ENCODE measurements around the gene ANKRD42. TPM values are rescaled to one million over a fixed set of nuclear protein-coding genes. Genes with fewer than 3 reads are reported as not detected.

Gene ANKRD42
- total and polyA plus RNA-seq, 9 of the 15 experiments (the other 6 are each of a cell fraction or from before 2014, with no cell fraction given) = 2.8 to 9.1 (median 6.1) TPM

DNA sequence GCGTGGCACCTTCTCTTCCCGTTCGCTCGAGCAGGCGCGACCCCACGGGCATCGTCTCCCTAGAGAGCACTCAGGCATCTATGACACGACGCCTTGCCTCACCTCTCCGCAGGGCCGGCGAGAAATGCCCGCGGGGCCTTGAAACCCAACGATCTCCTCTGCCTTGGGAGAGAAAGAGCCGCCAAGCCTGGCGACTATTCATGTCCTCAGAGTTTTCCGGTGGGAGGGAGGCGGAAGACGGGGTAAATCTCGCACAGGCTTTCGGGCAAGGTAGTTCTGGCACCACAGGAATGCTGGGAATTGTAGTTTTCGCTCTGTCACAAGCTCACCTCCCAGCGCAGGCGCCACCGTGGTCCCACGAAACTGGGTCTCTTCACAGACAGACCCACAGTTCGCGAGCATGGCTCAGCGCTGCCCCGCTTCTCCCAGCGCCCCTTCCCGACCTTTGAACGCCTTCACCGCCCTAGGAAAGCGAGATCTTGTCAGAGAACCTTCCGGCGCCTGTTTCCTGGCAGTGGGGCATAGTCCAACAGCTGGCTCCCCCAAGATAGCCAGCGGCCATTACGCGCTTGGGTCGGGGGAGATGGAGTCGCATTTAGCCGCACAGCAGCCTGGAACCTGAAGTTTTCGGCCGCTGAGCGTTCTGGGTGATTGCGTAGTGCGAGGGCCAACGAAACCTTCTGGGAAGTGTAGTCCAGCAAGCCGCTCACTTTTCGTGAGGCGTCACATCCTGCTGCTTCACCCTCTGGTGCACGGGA lies 92.4 kb downstream of the ANKRD42 start, which contains the start of gene CCDC90B (continued):
- TF ChIP-seq, protein P1, sequence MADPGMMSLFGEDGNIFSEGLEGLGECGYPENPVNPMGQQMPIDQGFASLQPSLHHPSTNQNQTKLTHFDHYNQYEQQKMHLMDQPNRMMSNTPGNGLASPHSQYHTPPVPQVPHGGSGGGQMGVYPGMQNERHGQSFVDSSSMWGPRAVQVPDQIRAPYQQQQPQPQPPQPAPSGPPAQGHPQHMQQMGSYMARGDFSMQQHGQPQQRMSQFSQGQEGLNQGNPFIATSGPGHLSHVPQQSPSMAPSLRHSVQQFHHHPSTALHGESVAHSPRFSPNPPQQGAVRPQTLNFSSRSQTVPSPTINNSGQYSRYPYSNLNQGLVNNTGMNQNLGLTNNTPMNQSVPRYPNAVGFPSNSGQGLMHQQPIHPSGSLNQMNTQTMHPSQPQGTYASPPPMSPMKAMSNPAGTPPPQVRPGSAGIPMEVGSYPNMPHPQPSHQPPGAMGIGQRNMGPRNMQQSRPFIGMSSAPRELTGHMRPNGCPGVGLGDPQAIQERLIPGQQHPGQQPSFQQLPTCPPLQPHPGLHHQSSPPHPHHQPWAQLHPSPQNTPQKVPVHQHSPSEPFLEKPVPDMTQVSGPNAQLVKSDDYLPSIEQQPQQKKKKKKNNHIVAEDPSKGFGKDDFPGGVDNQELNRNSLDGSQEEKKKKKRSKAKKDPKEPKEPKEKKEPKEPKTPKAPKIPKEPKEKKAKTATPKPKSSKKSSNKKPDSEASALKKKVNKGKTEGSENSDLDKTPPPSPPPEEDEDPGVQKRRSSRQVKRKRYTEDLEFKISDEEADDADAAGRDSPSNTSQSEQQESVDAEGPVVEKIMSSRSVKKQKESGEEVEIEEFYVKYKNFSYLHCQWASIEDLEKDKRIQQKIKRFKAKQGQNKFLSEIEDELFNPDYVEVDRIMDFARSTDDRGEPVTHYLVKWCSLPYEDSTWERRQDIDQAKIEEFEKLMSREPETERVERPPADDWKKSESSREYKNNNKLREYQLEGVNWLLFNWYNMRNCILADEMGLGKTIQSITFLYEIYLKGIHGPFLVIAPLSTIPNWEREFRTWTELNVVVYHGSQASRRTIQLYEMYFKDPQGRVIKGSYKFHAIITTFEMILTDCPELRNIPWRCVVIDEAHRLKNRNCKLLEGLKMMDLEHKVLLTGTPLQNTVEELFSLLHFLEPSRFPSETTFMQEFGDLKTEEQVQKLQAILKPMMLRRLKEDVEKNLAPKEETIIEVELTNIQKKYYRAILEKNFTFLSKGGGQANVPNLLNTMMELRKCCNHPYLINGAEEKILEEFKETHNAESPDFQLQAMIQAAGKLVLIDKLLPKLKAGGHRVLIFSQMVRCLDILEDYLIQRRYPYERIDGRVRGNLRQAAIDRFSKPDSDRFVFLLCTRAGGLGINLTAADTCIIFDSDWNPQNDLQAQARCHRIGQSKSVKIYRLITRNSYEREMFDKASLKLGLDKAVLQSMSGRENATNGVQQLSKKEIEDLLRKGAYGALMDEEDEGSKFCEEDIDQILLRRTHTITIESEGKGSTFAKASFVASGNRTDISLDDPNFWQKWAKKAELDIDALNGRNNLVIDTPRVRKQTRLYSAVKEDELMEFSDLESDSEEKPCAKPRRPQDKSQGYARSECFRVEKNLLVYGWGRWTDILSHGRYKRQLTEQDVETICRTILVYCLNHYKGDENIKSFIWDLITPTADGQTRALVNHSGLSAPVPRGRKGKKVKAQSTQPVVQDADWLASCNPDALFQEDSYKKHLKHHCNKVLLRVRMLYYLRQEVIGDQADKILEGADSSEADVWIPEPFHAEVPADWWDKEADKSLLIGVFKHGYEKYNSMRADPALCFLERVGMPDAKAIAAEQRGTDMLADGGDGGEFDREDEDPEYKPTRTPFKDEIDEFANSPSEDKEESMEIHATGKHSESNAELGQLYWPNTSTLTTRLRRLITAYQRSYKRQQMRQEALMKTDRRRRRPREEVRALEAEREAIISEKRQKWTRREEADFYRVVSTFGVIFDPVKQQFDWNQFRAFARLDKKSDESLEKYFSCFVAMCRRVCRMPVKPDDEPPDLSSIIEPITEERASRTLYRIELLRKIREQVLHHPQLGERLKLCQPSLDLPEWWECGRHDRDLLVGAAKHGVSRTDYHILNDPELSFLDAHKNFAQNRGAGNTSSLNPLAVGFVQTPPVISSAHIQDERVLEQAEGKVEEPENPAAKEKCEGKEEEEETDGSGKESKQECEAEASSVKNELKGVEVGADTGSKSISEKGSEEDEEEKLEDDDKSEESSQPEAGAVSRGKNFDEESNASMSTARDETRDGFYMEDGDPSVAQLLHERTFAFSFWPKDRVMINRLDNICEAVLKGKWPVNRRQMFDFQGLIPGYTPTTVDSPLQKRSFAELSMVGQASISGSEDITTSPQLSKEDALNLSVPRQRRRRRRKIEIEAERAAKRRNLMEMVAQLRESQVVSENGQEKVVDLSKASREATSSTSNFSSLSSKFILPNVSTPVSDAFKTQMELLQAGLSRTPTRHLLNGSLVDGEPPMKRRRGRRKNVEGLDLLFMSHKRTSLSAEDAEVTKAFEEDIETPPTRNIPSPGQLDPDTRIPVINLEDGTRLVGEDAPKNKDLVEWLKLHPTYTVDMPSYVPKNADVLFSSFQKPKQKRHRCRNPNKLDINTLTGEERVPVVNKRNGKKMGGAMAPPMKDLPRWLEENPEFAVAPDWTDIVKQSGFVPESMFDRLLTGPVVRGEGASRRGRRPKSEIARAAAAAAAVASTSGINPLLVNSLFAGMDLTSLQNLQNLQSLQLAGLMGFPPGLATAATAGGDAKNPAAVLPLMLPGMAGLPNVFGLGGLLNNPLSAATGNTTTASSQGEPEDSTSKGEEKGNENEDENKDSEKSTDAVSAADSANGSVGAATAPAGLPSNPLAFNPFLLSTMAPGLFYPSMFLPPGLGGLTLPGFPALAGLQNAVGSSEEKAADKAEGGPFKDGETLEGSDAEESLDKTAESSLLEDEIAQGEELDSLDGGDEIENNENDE (IDR thresholded peaks at IDR 0.05; ENCODE audit: low read depth, low read length) = no peak
- TF ChIP-seq STAG1 (CRISPR knock-in tag; IDR thresholded peaks at IDR 0.05; ENCODE audit: borderline replicate concordance) (no peak), DLX4 (CRISPR knock-in tag; IDR thresholded peaks at IDR 0.05) (no peak), JUNB (CRISPR knock-in tag; conservative IDR thresholded peaks at IDR 0.05) (no peak), BRF1 (IDR thresholded peaks at IDR 0.05; ENCODE audit: borderline replicate concordance, extremely low read depth, insufficient read length) (no peak)
- TF ChIP-seq, protein P2, sequence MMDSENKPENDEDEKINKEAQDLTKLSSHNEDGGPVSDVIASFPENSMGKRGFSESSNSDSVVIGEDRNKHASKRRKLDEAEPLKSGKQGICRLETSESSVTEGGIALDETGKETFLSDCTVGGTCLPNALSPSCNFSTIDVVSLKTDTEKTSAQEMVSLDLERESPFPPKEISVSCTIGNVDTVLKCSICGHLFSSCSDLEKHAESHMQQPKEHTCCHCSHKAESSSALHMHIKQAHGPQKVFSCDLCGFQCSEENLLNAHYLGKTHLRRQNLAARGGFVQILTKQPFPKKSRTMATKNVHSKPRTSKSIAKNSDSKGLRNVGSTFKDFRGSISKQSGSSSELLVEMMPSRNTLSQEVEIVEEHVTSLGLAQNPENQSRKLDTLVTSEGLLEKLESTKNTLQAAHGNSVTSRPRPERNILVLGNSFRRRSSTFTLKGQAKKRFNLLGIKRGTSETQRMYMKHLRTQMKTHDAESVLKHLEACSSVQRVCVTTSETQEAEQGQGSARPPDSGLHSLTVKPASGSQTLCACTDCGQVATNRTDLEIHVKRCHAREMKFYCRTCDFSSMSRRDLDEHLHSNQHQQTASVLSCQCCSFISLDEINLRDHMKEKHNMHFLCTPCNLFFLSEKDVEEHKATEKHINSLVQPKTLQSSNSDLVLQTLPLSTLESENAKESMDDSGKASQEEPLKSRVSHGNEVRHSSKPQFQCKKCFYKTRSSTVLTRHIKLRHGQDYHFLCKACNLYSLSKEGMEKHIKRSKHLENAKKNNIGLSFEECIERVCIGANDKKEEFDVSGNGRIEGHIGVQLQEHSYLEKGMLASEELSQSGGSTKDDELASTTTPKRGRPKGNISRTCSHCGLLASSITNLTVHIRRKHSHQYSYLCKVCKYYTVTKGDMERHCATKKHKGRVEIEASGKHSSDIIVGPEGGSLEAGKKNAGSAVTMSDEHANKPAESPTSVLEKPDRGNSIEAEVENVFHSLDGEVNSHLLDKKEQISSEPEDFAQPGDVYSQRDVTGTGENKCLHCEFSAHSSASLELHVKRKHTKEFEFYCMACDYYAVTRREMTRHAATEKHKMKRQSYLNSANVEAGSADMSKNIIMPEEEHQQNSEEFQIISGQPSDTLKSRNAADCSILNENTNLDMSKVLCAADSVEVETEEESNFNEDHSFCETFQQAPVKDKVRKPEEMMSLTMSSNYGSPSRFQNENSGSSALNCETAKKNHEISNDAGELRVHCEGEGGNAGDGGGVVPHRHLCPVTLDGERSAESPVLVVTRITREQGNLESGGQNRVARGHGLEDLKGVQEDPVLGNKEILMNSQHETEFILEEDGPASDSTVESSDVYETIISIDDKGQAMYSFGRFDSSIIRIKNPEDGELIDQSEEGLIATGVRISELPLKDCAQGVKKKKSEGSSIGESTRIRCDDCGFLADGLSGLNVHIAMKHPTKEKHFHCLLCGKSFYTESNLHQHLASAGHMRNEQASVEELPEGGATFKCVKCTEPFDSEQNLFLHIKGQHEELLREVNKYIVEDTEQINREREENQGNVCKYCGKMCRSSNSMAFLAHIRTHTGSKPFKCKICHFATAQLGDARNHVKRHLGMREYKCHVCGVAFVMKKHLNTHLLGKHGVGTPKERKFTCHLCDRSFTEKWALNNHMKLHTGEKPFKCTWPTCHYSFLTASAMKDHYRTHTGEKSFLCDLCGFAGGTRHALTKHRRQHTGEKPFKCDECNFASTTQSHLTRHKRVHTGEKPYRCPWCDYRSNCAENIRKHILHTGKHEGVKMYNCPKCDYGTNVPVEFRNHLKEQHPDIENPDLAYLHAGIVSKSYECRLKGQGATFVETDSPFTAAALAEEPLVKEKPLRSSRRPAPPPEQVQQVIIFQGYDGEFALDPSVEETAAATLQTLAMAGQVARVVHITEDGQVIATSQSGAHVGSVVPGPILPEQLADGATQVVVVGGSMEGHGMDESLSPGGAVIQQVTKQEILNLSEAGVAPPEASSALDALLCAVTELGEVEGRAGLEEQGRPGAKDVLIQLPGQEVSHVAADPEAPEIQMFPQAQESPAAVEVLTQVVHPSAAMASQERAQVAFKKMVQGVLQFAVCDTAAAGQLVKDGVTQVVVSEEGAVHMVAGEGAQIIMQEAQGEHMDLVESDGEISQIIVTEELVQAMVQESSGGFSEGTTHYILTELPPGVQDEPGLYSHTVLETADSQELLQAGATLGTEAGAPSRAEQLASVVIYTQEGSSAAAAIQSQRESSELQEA (IDR thresholded peaks at IDR 0.05; ENCODE audit: low read depth) = no peak
